Measurements from ENCODE around the gene LDHD. TPM values are rescaled to one million over a fixed set of nuclear protein-coding genes. Genes with fewer than 3 reads are reported as not detected.
A peak's percentile ranks its signal among the peaks of the same experiment; 100 is the strongest.

LDHD gene
- total and polyA plus RNA-seq, 2 of the 13 experiments (the other 11 are each of a cell fraction or from before 2014, with no cell fraction given) = 9.1 to 9.8 TPM

GRCh38 chr16:75070012-75070841, 46.4 kb downstream of the LDHD start (continued):
- TF ChIP-seq ZNF281 (CRISPR knock-in tag; IDR thresholded peaks at IDR 0.05; ENCODE audit: borderline replicate concordance) (peak; percentile 46; the same call in 1 of the 2 replicates), PTBP1 (IDR thresholded peaks at IDR 0.05; ENCODE audit: low read depth, low read length, poor library complexity, severe bottlenecking) (no peak), THAP9 (CRISPR knock-in tag; IDR thresholded peaks at IDR 0.05; ENCODE audit: borderline replicate concordance) (no peak), ZNF670 (CRISPR knock-in tag; IDR thresholded peaks at IDR 0.05; ENCODE audit: borderline replicate concordance) (no peak; the same call in 1 of the 2 replicates), MED1 (CRISPR knock-in tag; IDR thresholded peaks at IDR 0.05) (peak; percentile 66), HMGXB4 (CRISPR knock-in tag; IDR thresholded peaks at IDR 0.05; ENCODE audit: borderline replicate concordance in 1 of 2, low read depth in 1 of 2) (0 out of 4 replicates have a peak, but pooled peaks of 1 of the 2 experiments have one; percentile 35), ZNF296 (CRISPR knock-in tag; conservative IDR thresholded peaks at IDR 0.05) (no peak), XBP1 (CRISPR knock-in tag; IDR thresholded peaks at IDR 0.05) (no peak), MXI1 (IDR thresholded peaks at IDR 0.05; ENCODE audit: borderline replicate concordance, low read depth, low read length) (peak; percentile 50; the same call in 1 of the 3 replicates), ZNF644 (CRISPR knock-in tag; IDR thresholded peaks at IDR 0.05; ENCODE audit: low read depth) (peak; percentile 13; the same call in 1 of the 2 replicates), DMAP1 (CRISPR knock-in tag; IDR thresholded peaks at IDR 0.05) (peak; percentile 48; the same call in 1 of the 2 replicates), SP5 (CRISPR knock-in tag; IDR thresholded peaks at IDR 0.05; ENCODE audit: borderline replicate concordance, low read depth) (peak; percentile 99), HNF1B (CRISPR knock-in tag; IDR thresholded peaks at IDR 0.05) (no peak), REPIN1 (CRISPR knock-in tag; IDR thresholded peaks at IDR 0.05; ENCODE audit: borderline replicate concordance, low read depth) (peak; percentile 53; the same call in 1 of the 2 replicates), TBX3 (IDR thresholded peaks at IDR 0.05; ENCODE audit: borderline replicate concordance) (no peak), ETV5 (CRISPR knock-in tag; IDR thresholded peaks at IDR 0.05; ENCODE audit: borderline replicate concordance) (peak; percentile 57; the same call in 1 of the 2 replicates), SMC3 (IDR thresholded peaks at IDR 0.05; ENCODE audit: low read length) (peak; percentile 59), DNMT3B (CRISPR knock-in tag; conservative IDR thresholded peaks at IDR 0.05) (peak; percentile 91), FOXJ3 (CRISPR knock-in tag; IDR thresholded peaks at IDR 0.05; ENCODE audit: borderline replicate concordance) (peak; percentile 53; the same call in 1 of the 2 replicates), ZNF792 (CRISPR knock-in tag; IDR thresholded peaks at IDR 0.05) (0 out of 2 replicates have a peak, but pooled peaks have one; percentile 55)
